Measurements from ENCODE around the gene BLOC1S3. TPM values are rescaled to one million over a fixed set of nuclear protein-coding genes. Genes with fewer than 3 reads are reported as not detected.
A peak's percentile ranks its signal among the peaks of the same experiment; 100 is the strongest.

Gene BLOC1S3
- total and polyA plus RNA-seq, 2 of the 13 experiments (the other 11 are each of a cell fraction or from before 2014, with no cell fraction given), result 4.3 to 4.8 TPM

- peak; percentile 7 for TF ChIP-seq DMAP1 (CRISPR knock-in tag; IDR thresholded peaks at IDR 0.05)
- TF ChIP-seq GFI1 (CRISPR knock-in tag; IDR thresholded peaks at IDR 0.05; ENCODE audit: borderline replicate concordance), result peak; percentile 98
- no peak for TF ChIP-seq HBP1 (CRISPR knock-in tag; IDR thresholded peaks at IDR 0.05; ENCODE audit: low read depth)
- 0 out of 2 replicates have a peak, but pooled peaks have one; percentile 59 for TF ChIP-seq CBFB (CRISPR knock-in tag; IDR thresholded peaks at IDR 0.05)
- no peak for TF ChIP-seq SNAPC5 (CRISPR knock-in tag; IDR thresholded peaks at IDR 0.05; ENCODE audit: borderline replicate concordance)
- no peak for TF ChIP-seq CEBPB (IDR thresholded peaks at IDR 0.05; ENCODE audit: borderline replicate concordance, low read depth, low read length)
- no peak for TF ChIP-seq ZFP36L2 (CRISPR knock-in tag; IDR thresholded peaks at IDR 0.05)
- TF ChIP-seq KMT2A (CRISPR knock-in tag; IDR thresholded peaks at IDR 0.05), result no peak
- peak; percentile 17; the same call in 1 of the 2 replicates for TF ChIP-seq ARID4A (CRISPR knock-in tag; IDR thresholded peaks at IDR 0.05; ENCODE audit: borderline replicate concordance)
- 0 out of 2 replicates have a peak, but pooled peaks have one; percentile 27 for TF ChIP-seq ZSCAN25 (CRISPR knock-in tag; IDR thresholded peaks at IDR 0.05)
- 0 out of 2 replicates have a peak, but pooled peaks have one; percentile 36 for TF ChIP-seq IRF9 (CRISPR knock-in tag; IDR thresholded peaks at IDR 0.05; ENCODE audit: borderline replicate concordance)
- peak; percentile 25; the same call in 1 of the 2 replicates for TF ChIP-seq GABPB1 (CRISPR knock-in tag; IDR thresholded peaks at IDR 0.05)
- peak; percentile 37 for TF ChIP-seq RFX5 (IDR thresholded peaks at IDR 0.05; ENCODE audit: low read depth, low read length)
- no peak for TF ChIP-seq POGZ (CRISPR knock-in tag; IDR thresholded peaks at IDR 0.05)
- no peak for TF ChIP-seq KAT2B (IDR thresholded peaks at IDR 0.05; ENCODE audit: borderline replicate concordance, low read depth, low read length)
- TF ChIP-seq ZBTB33 (CRISPR knock-in tag; IDR thresholded peaks at IDR 0.05), result no peak; the same call in 1 of the 2 replicates
- TF ChIP-seq ARID2 (CRISPR knock-in tag; IDR thresholded peaks at IDR 0.05; ENCODE audit: borderline replicate concordance), result no peak
- TF ChIP-seq GPBP1L1 (CRISPR knock-in tag; IDR thresholded peaks at IDR 0.05), result no peak
Observed at GRCh38 chr19:45154064-45154827, 24.3 kb upstream of the BLOC1S3 start (continued).

Measured in HepG2 (cell line).